Nucleus accumbens (tissue), 56 donors: ENCODE results near the gene SFXN5.
A peak's percentile ranks its signal among the peaks of the same experiment; 100 is the strongest.

Experiments used
- DNase-seq, 56 donors: peaks; one replicate each; lab custom pipeline; 2025; lab: John Stamatoyannopoulos, UW

Gene SFXN5

DNA sequence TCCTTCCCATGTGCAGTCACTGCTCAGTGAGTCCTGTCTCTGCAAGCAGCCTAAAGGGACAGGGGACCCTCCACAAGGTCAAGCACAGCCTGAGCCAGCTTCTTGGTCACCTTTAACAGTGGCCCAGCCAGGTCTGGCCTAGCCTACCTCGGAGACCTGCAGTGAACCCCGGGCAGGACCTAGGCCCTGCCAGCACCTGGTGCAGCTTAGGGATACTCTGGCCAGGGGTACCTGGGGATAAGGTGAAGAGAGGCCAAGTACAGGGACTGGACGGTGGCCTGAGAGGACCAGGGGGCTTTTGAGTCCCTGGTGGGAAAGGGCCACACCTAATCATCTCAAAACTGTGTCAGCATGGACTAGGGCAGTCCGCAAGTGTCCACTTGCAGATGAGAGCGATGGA lies 86.4 kb downstream of the SFXN5 start:
- DNase-seq = no peak

- DNase-seq = no peak
Observed at GRCh38 chr2:72984172-72984671, 87.3 kb downstream of the SFXN5 start.

GRCh38 chr2:72983500-72984161 lies 87.9 kb downstream of the SFXN5 start:
- no peak for DNase-seq

DNA sequence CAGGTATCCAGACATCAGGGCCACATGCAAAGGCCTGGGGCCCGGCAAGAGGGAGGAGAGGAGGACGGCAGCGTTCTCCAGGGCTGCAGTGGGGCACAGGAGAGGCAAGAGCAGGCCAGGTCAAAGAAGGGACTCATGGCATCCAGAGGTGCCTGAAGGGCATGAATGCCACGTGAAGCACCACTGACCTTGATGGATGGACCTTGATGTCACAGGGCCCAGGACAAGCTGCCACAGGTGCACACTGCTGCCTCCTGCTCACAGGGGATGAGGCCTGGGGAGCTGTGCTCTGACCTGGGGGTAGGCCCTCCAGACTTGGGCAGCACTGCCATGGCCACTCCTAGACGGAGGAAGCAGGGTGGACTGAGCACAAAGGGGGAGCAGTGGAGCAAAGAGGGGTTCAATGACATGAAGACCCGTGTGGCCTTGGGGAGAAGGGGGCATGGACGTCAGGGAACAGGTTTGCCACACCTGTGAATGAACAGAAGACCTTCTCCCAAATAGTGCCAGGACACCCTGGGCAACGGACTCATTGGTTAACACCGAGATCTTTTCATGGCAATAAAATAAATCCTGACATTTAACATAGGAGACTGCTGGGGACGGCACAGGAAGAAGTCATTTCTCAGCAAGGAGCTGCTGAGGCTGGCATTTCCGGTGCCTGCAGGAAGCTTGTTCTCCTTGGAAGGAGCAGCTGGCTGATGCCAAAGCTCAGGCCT lies 88.6 kb downstream of the SFXN5 start:
- DNase-seq = no peak

DNA sequence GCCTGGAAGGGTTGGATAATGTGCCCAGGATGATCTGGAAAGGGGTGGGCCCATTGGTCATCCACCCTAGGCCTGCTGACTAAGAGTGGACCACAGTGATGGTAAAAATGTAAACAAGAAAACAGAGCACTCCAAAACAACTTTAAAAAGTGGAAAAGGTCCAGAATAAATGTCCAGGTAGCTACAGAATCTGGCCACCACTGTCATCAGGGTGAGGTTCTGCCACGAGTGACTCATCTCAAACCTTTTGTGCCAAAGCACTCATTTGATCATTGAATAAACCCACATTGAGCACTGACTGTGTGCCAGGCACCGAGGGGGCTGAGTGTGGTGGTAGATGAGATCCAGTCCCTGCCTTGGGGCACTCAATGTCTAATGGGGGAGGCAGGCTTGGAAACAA lies 89.3 kb downstream of the SFXN5 start:
- no peak for DNase-seq

- DNase-seq = no peak
Observed at GRCh38 chr2:72981536-72981935, 90.0 kb downstream of the SFXN5 start.

- DNase-seq = no peak
Observed at GRCh38 chr2:72980535-72981217, 90.8 kb downstream of the SFXN5 start.

GRCh38 chr2:72979896-72980295 lies 91.6 kb downstream of the SFXN5 start:
- no peak for DNase-seq

DNA sequence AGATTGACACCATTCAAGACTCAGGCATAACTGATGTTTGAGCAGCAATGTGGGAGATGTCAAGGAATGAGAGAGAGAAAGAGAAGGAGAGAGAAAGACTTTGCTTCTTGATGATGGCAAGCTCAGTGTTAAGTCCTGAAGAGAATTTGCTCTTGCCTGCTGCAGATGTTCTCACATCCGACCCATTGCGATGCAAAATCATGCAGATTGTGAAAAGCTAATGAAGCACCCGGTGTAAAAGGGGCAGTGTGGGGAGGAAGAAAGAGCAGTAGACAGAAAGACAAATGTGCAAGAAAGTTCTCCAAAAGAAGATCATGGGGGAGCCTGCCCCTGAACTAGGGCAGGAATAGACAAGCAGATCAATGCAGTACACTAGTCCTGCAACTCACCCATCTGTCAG lies 96.5 kb downstream of the SFXN5 start:
- DNase-seq = no peak

DNA sequence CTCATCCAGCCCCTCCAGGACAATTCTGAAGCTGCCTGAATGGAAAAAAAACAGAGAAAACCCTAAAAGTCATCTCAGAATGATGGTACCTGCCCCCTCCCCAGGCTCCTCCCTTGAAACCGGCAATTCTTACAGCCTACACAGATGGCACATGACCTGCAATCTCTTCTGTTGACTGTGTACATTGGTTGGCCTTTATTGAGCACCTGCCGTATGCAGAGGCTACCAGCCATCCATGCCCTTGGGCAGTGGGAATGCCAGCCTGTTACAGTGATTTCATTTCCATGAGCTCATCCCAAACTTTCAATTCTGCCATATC lies 97.1 kb downstream of the SFXN5 start:
- no peak for DNase-seq

DNA sequence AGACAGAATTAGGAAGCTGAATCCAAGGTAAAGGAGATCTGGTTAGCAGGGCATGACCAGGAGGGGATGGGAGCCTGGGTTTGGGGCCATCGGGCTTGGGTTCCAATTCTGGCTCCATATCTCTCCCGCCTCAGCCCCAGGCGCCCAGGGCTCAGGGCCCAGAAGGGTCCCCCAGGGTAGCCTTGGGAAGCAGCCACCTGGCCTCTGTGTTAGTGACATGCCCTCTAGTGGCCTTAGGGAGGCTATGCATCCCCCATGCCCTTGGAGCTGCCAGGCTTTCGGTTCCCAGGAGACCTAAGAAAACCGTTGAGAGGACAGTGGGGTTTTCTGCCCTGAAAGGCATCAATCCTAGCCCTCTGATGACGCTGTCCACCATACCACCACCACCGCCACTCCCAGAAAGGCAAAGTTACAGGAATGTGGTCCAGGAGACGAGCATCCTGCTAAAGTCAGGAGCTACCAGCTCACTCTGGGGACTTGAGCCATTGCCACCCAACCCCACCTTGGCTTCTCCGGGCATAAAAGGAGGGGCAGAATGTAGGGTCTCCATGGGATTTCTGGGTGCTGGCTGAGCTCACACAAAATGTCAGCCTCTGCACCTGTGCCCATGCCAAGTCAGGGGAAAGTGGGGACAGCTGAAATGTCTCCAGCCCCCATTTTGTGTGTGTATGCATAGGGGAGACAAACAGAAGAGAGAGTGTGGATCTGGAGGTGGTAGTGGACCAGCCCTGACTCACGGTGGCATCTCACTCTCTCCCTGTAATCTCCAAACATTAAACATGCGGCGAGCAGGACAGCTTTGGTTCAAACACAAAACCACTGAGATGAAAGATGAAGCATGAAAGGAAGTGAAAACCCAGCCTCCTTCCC lies 97.7 kb downstream of the SFXN5 start:
- peak in 12 of 56 donors; percentile 6 to 42 (median 13) for DNase-seq

GRCh38 chr2:72973137-72973535 lies 98.4 kb downstream of the SFXN5 start:
- no peak for DNase-seq

- no peak for DNase-seq
Observed at GRCh38 chr2:72972352-72973136, 99.0 kb downstream of the SFXN5 start.

GRCh38 chr2:72971036-72971435 lies 100.5 kb downstream of the SFXN5 start:
- DNase-seq = no peak

DNA sequence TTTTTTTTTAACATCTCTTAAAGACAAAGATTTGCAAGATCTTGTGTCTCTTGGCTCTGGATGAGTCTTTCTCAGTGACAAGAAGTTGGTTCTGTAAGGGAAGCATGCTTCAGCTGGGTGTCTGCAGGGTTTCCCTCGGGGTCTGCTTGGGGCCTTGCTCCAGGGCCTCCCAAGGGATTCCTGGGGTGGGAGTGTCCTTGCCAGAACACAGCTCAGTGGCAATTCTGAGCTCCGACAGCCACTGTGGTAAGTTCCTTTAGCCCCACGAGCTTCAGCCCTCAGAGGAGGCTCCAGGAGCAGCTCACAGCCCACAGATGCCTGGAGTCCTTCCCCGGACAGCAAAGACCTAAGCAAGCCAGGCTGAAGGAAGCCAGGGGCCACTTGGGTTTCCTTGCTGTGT lies 101.8 kb downstream of the SFXN5 start:
- no peak for DNase-seq

DNA sequence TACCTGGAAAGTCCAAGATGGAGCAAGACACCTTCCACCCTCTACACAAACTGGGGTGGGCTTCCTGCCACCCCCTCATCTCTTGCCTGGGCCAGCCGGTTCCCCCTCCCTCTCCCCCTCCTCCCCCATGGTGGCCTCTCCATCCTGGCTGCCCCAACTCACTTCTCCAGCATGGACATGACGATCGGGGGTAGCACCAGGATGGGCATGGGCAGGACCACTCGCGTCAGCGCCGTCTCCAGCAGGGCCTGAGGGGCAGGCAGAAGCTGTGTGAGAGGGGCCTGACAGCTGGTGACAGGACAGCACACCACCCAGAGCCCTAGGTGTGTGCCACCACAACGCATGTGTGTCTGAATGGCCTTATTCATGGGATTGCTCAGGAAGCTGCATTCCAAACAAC lies 103.2 kb downstream of the SFXN5 start:
- DNase-seq = no peak

DNA sequence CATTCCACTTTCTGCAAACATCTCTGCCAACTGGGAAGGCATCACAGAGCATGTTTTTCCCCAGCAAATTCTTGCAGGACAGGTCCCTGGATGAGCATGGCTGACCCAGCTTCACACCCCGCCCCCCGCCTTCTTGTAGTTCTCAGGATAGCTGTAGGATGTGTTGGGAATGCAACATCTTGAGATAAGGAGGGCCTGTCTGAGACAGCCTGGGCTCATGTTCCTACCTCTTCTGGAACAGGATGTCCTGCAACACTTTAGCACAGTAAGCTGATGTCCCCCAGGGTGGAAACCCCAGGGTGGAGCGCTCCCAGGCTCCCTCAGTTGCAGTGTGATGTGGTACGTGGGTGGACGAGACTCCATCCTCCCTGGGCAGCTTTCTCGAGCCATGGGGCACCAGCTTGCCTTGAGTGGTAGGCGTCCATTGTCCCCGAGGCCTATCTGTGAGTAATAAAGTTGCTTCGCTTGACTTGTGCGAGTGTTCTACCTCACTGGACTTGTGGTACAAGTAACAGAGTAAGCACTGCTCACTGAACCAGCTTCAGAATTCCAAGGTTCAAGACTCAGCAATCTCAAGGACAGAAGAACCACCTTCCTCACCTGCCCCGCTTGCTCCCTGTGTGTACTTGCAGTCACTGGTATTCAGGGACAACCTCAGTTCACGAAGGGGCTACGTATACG lies 105.6 kb downstream of the SFXN5 start:
- no peak for DNase-seq

DNA sequence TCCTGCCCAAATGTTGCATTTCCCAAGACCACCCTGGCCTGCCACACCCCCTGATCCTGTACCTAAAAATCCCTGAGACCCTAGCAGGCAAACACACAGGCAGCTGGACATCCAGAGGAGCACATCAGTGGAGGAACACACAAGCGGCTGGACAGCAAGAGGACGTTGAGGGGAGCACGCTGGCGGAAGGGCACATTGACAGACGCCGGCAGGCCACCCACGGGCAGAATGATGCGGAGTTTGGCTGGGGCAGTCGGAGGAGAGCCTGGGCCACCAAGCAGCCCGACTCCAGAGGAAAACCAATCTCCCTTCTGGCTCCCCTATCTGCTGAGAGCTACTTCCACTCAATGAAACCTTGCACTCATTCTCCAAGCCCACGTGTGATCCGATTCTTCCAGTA lies 106.5 kb downstream of the SFXN5 start:
- no peak for DNase-seq

GRCh38 chr2:72964146-72964525 lies 107.4 kb downstream of the SFXN5 start:
- no peak for DNase-seq
